ENCODE results near the gene KAT6B.

DNA sequence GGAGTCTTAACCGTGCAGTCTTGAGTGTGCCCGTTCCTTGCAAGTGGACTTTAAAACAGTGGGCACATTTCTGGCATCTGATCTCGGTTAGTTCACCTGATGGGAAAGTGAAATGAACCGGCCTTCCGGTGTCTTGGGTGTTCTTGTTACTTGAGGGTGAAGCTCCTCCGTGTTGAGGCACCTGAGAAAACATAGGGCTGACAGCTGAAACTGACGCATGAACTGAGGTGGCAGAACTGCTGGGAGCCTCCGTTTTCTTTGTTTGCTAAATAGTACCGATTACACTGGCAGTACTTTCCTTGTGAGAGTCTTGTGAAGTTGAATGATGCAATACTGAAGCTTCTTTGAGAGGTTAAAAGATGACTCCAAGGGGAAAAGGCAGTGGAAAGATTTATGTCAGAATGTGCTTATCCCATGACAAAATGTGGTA is 222.3 kb downstream of the KAT6B start:
- TF ChIP-seq, protein P1, sequence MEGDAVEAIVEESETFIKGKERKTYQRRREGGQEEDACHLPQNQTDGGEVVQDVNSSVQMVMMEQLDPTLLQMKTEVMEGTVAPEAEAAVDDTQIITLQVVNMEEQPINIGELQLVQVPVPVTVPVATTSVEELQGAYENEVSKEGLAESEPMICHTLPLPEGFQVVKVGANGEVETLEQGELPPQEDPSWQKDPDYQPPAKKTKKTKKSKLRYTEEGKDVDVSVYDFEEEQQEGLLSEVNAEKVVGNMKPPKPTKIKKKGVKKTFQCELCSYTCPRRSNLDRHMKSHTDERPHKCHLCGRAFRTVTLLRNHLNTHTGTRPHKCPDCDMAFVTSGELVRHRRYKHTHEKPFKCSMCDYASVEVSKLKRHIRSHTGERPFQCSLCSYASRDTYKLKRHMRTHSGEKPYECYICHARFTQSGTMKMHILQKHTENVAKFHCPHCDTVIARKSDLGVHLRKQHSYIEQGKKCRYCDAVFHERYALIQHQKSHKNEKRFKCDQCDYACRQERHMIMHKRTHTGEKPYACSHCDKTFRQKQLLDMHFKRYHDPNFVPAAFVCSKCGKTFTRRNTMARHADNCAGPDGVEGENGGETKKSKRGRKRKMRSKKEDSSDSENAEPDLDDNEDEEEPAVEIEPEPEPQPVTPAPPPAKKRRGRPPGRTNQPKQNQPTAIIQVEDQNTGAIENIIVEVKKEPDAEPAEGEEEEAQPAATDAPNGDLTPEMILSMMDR (IDR thresholded peaks at IDR 0.05 in 4 of 5, conservative IDR thresholded peaks at IDR 0.05 in 1 of 5): no peak
- TF ChIP-seq POLR2A (IDR thresholded peaks at IDR 0.05): no peak
